IMR-90 (cell line): ENCODE results near the gene CYP26B1. TPM values are rescaled to one million over a fixed set of nuclear protein-coding genes. Genes with fewer than 3 reads are reported as not detected.
A peak's percentile ranks its signal among the peaks of the same experiment; 100 is the strongest.

Source experiments
- ATAC-seq: fragments of 200-7000 bp; cut with Tn5 transposase; 2 replicates; pipeline ENCODE4 v1.9.1; 2020; ENCODE audit warnings: low read depth, mild to moderate bottlenecking, moderate library complexity
- BruUV-seq: library from RNA; stranded (reverse); fragments of 400-500 nt; replicated peaks from 2 replicates; lab custom pipeline; 2021; lab: Mats Ljungman, UMichigan
- CTCF ChIA-PET: fragments of 300-600 bp; formaldehyde crosslinking; extraction: SDS; loops from one replicate; lab custom pipeline; 2021; ENCODE audit warnings: antibody characterized with exemption; lab: Yijun Ruan, JAX
- POLR2A ChIA-PET: fragments of 300-600 bp; sonication (Branson Sonifier 250); formaldehyde crosslinking; loops from one replicate; lab custom pipeline; 2022; ENCODE audit warnings: antibody characterized with exemption; ENCODE audit not compliant: unreplicated experiment; lab: Charles Lee
- DNase-seq: peaks from one replicate; pipeline ENCODE4 v3.0.0; 2013
- H2AFZ ChIP-seq: replicated peaks from 2 replicates; pipeline ENCODE3; 2013; ENCODE audit warnings: low read length, mild to moderate bottlenecking; ENCODE audit not compliant: poor library complexity
- H2AK5ac ChIP-seq: 2 replicates; pipeline ENCODE4 v1.6.1; 2013; ENCODE audit warnings: low read depth, low read length, inconsistent platforms
- H2AK9ac ChIP-seq: replicated peaks from 2 replicates; pipeline ENCODE3; 2013; ENCODE audit warnings: mild to moderate bottlenecking, low read depth, low read length, moderate library complexity; ENCODE audit not compliant: poor library complexity
- H2BK120ac ChIP-seq: 2 replicates; pipeline ENCODE4 v1.6.1; 2013; ENCODE audit warnings: low read depth, low read length, inconsistent platforms
- H2BK15ac ChIP-seq: 3 replicates; pipeline ENCODE4 v1.6.1; 2013; ENCODE audit warnings: low read depth, low read length, inconsistent platforms
- H2BK20ac ChIP-seq: 2 replicates; pipeline ENCODE4 v1.6.1; 2013; ENCODE audit warnings: low read depth, mild to moderate bottlenecking, inconsistent platforms, low read length, moderate library complexity
- H2BK5ac ChIP-seq: 2 replicates; pipeline ENCODE4 v1.6.1; 2013; ENCODE audit warnings: mild to moderate bottlenecking, low read depth, low read length, inconsistent platforms; ENCODE audit not compliant: poor library complexity, severe bottlenecking
- H3K14ac ChIP-seq: replicated peaks from 2 replicates; pipeline ENCODE4 v1.6.1; 2013; ENCODE audit warnings: low read depth, low read length, inconsistent platforms
- H3K18ac ChIP-seq: 2 replicates; pipeline ENCODE4 v1.6.1; 2013; ENCODE audit warnings: low read depth, low read length, control low read depth
- H3K23ac ChIP-seq: 2 replicates; pipeline ENCODE4 v1.6.1; 2013; ENCODE audit warnings: low read depth, low read length, inconsistent platforms
- H3K27ac ChIP-seq: 2 replicates; pipeline ENCODE4 v1.5.1; 2013; ENCODE audit warnings: mild to moderate bottlenecking, control low read depth, low read length; ENCODE audit not compliant: insufficient read depth
- H3K27me3 ChIP-seq: 2 replicates; pipeline ENCODE4 v1.6.1; 2013; ENCODE audit warnings: low read length; ENCODE audit not compliant: control insufficient read depth, insufficient read depth
- H3K36me3 ChIP-seq: 2 replicates; pipeline ENCODE4 v1.6.1; 2013; ENCODE audit warnings: low read length, mixed read lengths; ENCODE audit not compliant: control insufficient read depth, insufficient read depth
- H3K4ac ChIP-seq: 2 replicates; pipeline ENCODE4 v1.6.1; 2013; ENCODE audit warnings: low read depth, low read length, inconsistent platforms
- H3K4me1 ChIP-seq: 2 replicates; pipeline ENCODE4 v1.6.1; 2013; ENCODE audit warnings: low read length, mixed read lengths; ENCODE audit not compliant: control insufficient read depth, insufficient read depth
- H3K4me2 ChIP-seq: 2 replicates; pipeline ENCODE4 v1.6.1; 2013; ENCODE audit warnings: low read depth, mild to moderate bottlenecking, control low read depth, low read length, moderate library complexity
- H3K4me3 ChIP-seq: 2 replicates; pipeline ENCODE4 v1.5.1; 2013; ENCODE audit warnings: low read depth, mild to moderate bottlenecking, control low read depth, low read length, moderate library complexity; ENCODE audit not compliant: insufficient read depth
- H3K56ac ChIP-seq: 2 replicates; pipeline ENCODE4 v1.6.1; 2013; ENCODE audit warnings: low read length, inconsistent platforms; ENCODE audit not compliant: insufficient read depth; ENCODE audit errors: extremely low read depth
- H3K79me1 ChIP-seq, 2 experiments: 2 replicates each; pipeline ENCODE4 v1.6.1; 2013; ENCODE audit warnings: low read length in 2 of 2, inconsistent platforms in 1 of 2, low read depth in 1 of 2
- H3K9ac ChIP-seq: 2 replicates; pipeline ENCODE4 v1.6.1; 2013; ENCODE audit warnings: low read depth, low read length, control low read depth
- H3K9me1 ChIP-seq: 2 replicates; pipeline ENCODE4 v1.6.1; 2013; ENCODE audit warnings: low read length, inconsistent platforms; ENCODE audit not compliant: insufficient read depth
- H3K9me3 ChIP-seq: 2 replicates; pipeline ENCODE4 v1.6.1; 2013; ENCODE audit warnings: low read length; ENCODE audit not compliant: control insufficient read depth, insufficient read depth
- H4K20me1 ChIP-seq: 2 replicates; pipeline ENCODE4 v1.6.1; 2013; ENCODE audit warnings: low read length, inconsistent platforms; ENCODE audit not compliant: insufficient read depth
- H4K5ac ChIP-seq: 2 replicates; pipeline ENCODE4 v1.6.1; 2013; ENCODE audit warnings: mild to moderate bottlenecking, low read depth, low read length, control low read depth
- H4K8ac ChIP-seq, 2 experiments: 2 replicates each; pipeline ENCODE4 v1.6.1; 2013; ENCODE audit warnings: low read depth in 2 of 2, low read length in 2 of 2, control low read depth in 1 of 2, inconsistent platforms in 1 of 2
- H4K91ac ChIP-seq: 2 replicates; pipeline ENCODE4 v1.6.1; 2013; ENCODE audit warnings: low read depth, low read length, inconsistent platforms; ENCODE audit not compliant: insufficient read depth
- CTCF ChIP-seq: conservative IDR thresholded peaks from 2 replicates; pipeline ENCODE4 v1.5.1; 2012; ENCODE audit warnings: mild to moderate bottlenecking, low read depth, low read length, improper control_type of control experiment
- MAFK ChIP-seq: IDR thresholded peaks from 2 replicates; pipeline ENCODE4 v1.6.1; 2012; ENCODE audit warnings: low read depth, low read length, improper control_type of control experiment
- RCOR1 ChIP-seq: IDR thresholded peaks from 2 replicates; pipeline ENCODE4 v1.6.1; 2012; ENCODE audit warnings: mild to moderate bottlenecking, low read length, improper control_type of control experiment; ENCODE audit not compliant: insufficient replicate concordance
- WGBS, 2 experiments: methylation state at CpG; one replicate each; pipeline versions ENCODE4 v1.1.5 to v1.1.7; 2013; ENCODE audit warnings: missing lambda C conversion rate in 2 of 2; ENCODE audit not compliant: insufficient read length in 1 of 2; ENCODE audit errors: extremely low coverage in 2 of 2; 5-methylcytosine and 5-hydroxymethylcytosine counted together
- dilution Hi-C: fragments of 300-500 bp; cut with HindIII; formaldehyde crosslinking; loops from one replicate; pipeline ENCODE4 v1.14.3; 2018; ENCODE audit warnings: low sequenced_read_pairs; ENCODE audit not compliant: unreplicated experiment
- in situ Hi-C: fragments of 300-500 bp; cut with MboI; formaldehyde crosslinking; loops from 3 replicates; pipeline ENCODE4 v1.14.3; 2019; ENCODE audit warnings: low sequenced_read_pairs, inconsistent platforms, mixed read lengths
- intact Hi-C: fragments of 100-400 bp; cut with micrococcal nuclease; formaldehyde crosslinking; loops from 2 replicates; pipeline ENCODE4 v1.10.0; 2022
- polyA plus RNA-seq, 3 experiments: library from polyadenylated mRNA; depleted of rRNA; stranded (reverse); fragments of >200 nt; gene quantifications; 2 replicates each; pipeline ENCODE4 v1.2.3, GENCODE V29; 2012; ENCODE audit warnings: low replicate concordance in 1 of 3
- total RNA-seq: library from RNA; depleted of rRNA; stranded (reverse); fragments of >200 nt; gene quantifications from 2 replicates; pipeline ENCODE4 v1.2.3, GENCODE V29; 2012

CYP26B1 gene
- total and polyA plus RNA-seq, 2 of the 4 experiments (the other 2 are of a cell fraction), result 0.02 TPM; not detected in 1

GRCh38 chr2:72084584-72084976, 63.1 kb downstream of the CYP26B1 start:
- ChIA-PET CTCF (no interaction called here), POLR2A (no interaction called here)
- H2AFZ ChIP-seq, result peak overlapping the region; percentile 51
- H4K5ac ChIP-seq, result no peak overlapping the region
- TF ChIP-seq RCOR1 (no peak), CTCF (no peak), MAFK (no peak)
- no peak overlapping the region for H3K4ac ChIP-seq
- no peaks in the 10 kb centered on the region for H3K79me1 ChIP-seq
- no peak overlapping the region for H3K4me3 ChIP-seq
- intact Hi-C loops, result no loop called here
- no peak overlapping the region for H2BK5ac ChIP-seq
- no peaks in the 10 kb centered on the region for H3K9me1 ChIP-seq
- H3K27me3 ChIP-seq, result no peaks in the 10 kb centered on the region; the same call in 1 of the 2 replicates
- H4K91ac ChIP-seq, result no peak overlapping the region
- no peak overlapping the region; the same call in 1 of the 2 replicates for H3K4me2 ChIP-seq
- H3K18ac ChIP-seq, result no peak overlapping the region
- H2BK120ac ChIP-seq, result no peak overlapping the region
- no peak overlapping the region for H3K27ac ChIP-seq
- dilution Hi-C loops, result no loop called here
- no peak overlapping the region for H2BK20ac ChIP-seq
- no peaks in the 10 kb centered on the region for H3K4me1 ChIP-seq
- no peaks in the 10 kb centered on the region for H3K36me3 ChIP-seq
- no peak overlapping the region for H4K8ac ChIP-seq
- no peaks in the 10 kb centered on the region for H4K20me1 ChIP-seq
- H3K14ac ChIP-seq, result no peak overlapping the region
- peak; percentile 46 for ATAC-seq
- H2AK5ac ChIP-seq, result no peak overlapping the region
- no CpG with 5 or more reads among the region's 6 CpGs for WGBS, 2 experiments
- BruUV-seq, result no TSS peak
- no peak overlapping the region for H3K56ac ChIP-seq
- in situ Hi-C loops, result no loop called here
- H2AK9ac ChIP-seq, result no peak overlapping the region
- DNase-seq, result no peak
- H3K9ac ChIP-seq, result no peak overlapping the region
- H2BK15ac ChIP-seq, result no peak overlapping the region
- H3K9me3 ChIP-seq, result no peaks in the 10 kb centered on the region
- H3K23ac ChIP-seq, result no peak overlapping the region
